Upper lobe of left lung (tissue), 6 donors: Measurements from ENCODE around the gene CALHM5. TPM values are rescaled to one million over a fixed set of nuclear protein-coding genes. Genes with fewer than 3 reads are reported as not detected.
A peak's percentile ranks its signal among the peaks of the same experiment; 100 is the strongest.

Source experiments
- ATAC-seq, 2 donors: fragments of 200-7000 bp; cut with Tn5 transposase; one replicate each; pipeline ENCODE4 v1.9.1; 2022; ENCODE audit warnings: mild to moderate bottlenecking in 2 of 2, moderate library complexity in 2 of 2; ENCODE audit not compliant: low FRiP score in 2 of 2
- DNase-seq, 2 donors: peaks; one replicate each; pipeline ENCODE4 v3.0.0-alpha.2; 2019 to 2020
- H3K27ac ChIP-seq, 4 donors: fragments of 200-600 bp; sonication (generic); one replicate each; pipeline ENCODE4 v1.5.1; 2016 to 2019
- H3K27me3 ChIP-seq, 4 donors: fragments of 200-600 bp; sonication (generic); one replicate each; pipeline ENCODE4 v1.5.1; 2017 to 2019
- H3K36me3 ChIP-seq, 4 donors: fragments of 200-600 bp; sonication (generic); one replicate each; pipeline ENCODE4 v1.5.1; 2016 to 2019
- H3K4me1 ChIP-seq, 4 donors: fragments of 200-600 bp; sonication (generic); one replicate each; pipeline ENCODE4 v1.5.1; 2018 to 2019
- H3K4me3 ChIP-seq, 4 donors: fragments of 200-600 bp; sonication (generic); one replicate each; pipeline ENCODE4 v1.5.1; 2017 to 2019; ENCODE audit warnings: mild to moderate bottlenecking in 2 of 4, moderate library complexity in 1 of 4
- H3K9me3 ChIP-seq, 4 donors: fragments of 200-600 bp; sonication (generic); one replicate each; pipeline ENCODE4 v1.5.1; 2018 to 2019
- EP300 ChIP-seq, 4 donors: sonication (generic); formaldehyde crosslinking; IDR thresholded peaks; one replicate each; pipeline ENCODE4 v1.5.1; 2017; ENCODE audit warnings: antibody characterized with exemption in 4 of 4, control low read depth in 2 of 4
- POLR2A ChIP-seq, 4 donors: fragments of 450-650 bp; IDR thresholded peaks; one replicate each; pipeline ENCODE4 v1.5.1; 2016 to 2017; ENCODE audit warnings: antibody characterized with exemption in 4 of 4, mild to moderate bottlenecking in 2 of 4
- POLR2AphosphoS5 ChIP-seq, 2 donors: sonication (generic); formaldehyde crosslinking; IDR thresholded peaks; one replicate each; pipeline ENCODE4 v1.5.1; 2017; ENCODE audit warnings: antibody characterized with exemption in 2 of 2
- WGBS, 2 donors: methylation state at CpG; one replicate each; pipeline ENCODE4 v1.1.5; 2017 to 2018; 5-methylcytosine and 5-hydroxymethylcytosine counted together
- total RNA-seq, 6 donors: library from RNA; depleted of rRNA in 4 of 6; stranded (reverse); fragments of >200 nt in 4 of 6; gene quantifications; one replicate each; pipeline versions ENCODE4 v1.1.0 to v1.2.1, GENCODE V29; 2016 to 2021
- TF ChIP-seq, protein P1 (sequence below), 6 experiments: fragments of 450-650 bp in 4 of 6; fragments of 200-600 bp in 2 of 6; sonication (generic) in 2 of 6; IDR thresholded peaks; one replicate each; pipeline ENCODE4 v1.5.1; 2016 to 2019; ENCODE audit warnings: antibody characterized with exemption in 6 of 6
- donor health status: DM: no; HTN: no; CAD: no; lungs with moderate emphysema.
- donor health status: DM: no; HTN: yes; CAD: no; lungs with severe emphysema.

CALHM5 gene
- total RNA-seq, 6 donors from 2014 or later: 0.76 to 2.9 (median 1.2) TPM

DNA sequence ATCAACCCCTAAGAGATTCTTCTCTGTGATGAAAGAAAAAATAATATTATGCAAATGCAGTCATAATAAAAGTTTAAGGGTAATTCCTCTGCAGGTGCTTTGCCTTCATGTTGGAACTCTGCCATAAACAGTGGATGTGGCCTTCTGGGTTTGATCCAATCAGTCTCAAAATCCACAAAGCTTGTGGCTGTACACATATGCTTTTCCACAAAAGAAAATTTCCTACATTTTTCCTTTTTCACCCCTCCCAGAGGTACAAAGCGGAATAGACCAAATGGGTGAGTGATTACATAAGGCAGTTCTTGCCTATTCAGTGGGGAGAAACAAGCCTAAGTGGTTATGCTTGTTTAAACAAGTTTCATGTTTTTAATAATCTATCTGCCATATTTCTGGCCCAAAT is 16.7 kb downstream of the CALHM5 start:
- Histone ChIP-seq H3K27me3 (no peaks in the 10 kb centered on the region), H3K4me1 (peaks cover 0 to 10% (median 0%) of the 10 kb centered on the region in 4 donors), H3K36me3 (no peaks in the 10 kb centered on the region), H3K27ac (no peak overlapping the region), H3K4me3 (no peak overlapping the region), H3K9me3 (no peaks in the 10 kb centered on the region)
- 62 to 69% methylated on average over 1 of the region's 1 CpG for WGBS, 2 donors
- no peak for DNase-seq
- no peak for ATAC-seq
- TF ChIP-seq EP300 (IDR thresholded peaks at IDR 0.05): no peak

DNA sequence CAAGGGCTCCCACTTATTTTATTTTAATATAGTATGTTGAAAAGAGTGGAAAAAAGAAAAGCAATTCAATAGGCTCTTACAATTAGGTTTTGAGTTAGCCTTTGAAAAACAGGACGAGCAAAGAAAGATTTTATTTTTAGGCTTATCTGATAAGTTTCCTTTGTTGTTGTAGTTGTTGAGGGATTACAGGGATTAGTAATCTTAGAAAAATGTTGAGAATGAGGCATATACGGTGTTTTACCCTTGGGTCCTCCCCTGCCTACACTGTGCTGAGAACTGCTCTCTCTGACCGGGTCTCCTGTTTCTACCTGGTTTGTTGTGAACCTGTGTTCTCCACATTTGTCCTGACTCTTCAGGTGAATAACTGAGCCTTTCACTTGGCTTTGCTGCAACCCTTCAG is 17.3 kb downstream of the CALHM5 start:
- ATAC-seq (no peak), DNase-seq (no peak)
- Histone ChIP-seq H3K9me3 (no peaks in the 10 kb centered on the region), H3K27me3 (no peaks in the 10 kb centered on the region), H3K4me1 (peaks cover 0 to 10% (median 0%) of the 10 kb centered on the region in 4 donors), H3K36me3 (no peaks in the 10 kb centered on the region), H3K27ac (no peak overlapping the region), H3K4me3 (no peak overlapping the region)
- WGBS, 2 donors: 39 to 48% methylated on average over 3 of the region's 3 CpGs
- no peak for TF ChIP-seq EP300 (IDR thresholded peaks at IDR 0.05)
- TF ChIP-seq, protein P1, sequence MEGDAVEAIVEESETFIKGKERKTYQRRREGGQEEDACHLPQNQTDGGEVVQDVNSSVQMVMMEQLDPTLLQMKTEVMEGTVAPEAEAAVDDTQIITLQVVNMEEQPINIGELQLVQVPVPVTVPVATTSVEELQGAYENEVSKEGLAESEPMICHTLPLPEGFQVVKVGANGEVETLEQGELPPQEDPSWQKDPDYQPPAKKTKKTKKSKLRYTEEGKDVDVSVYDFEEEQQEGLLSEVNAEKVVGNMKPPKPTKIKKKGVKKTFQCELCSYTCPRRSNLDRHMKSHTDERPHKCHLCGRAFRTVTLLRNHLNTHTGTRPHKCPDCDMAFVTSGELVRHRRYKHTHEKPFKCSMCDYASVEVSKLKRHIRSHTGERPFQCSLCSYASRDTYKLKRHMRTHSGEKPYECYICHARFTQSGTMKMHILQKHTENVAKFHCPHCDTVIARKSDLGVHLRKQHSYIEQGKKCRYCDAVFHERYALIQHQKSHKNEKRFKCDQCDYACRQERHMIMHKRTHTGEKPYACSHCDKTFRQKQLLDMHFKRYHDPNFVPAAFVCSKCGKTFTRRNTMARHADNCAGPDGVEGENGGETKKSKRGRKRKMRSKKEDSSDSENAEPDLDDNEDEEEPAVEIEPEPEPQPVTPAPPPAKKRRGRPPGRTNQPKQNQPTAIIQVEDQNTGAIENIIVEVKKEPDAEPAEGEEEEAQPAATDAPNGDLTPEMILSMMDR (IDR thresholded peaks at IDR 0.05): no peak
- no peak for TF ChIP-seq POLR2AphosphoS5 (IDR thresholded peaks at IDR 0.05)
- no peak for TF ChIP-seq POLR2A (IDR thresholded peaks at IDR 0.05)

DNA sequence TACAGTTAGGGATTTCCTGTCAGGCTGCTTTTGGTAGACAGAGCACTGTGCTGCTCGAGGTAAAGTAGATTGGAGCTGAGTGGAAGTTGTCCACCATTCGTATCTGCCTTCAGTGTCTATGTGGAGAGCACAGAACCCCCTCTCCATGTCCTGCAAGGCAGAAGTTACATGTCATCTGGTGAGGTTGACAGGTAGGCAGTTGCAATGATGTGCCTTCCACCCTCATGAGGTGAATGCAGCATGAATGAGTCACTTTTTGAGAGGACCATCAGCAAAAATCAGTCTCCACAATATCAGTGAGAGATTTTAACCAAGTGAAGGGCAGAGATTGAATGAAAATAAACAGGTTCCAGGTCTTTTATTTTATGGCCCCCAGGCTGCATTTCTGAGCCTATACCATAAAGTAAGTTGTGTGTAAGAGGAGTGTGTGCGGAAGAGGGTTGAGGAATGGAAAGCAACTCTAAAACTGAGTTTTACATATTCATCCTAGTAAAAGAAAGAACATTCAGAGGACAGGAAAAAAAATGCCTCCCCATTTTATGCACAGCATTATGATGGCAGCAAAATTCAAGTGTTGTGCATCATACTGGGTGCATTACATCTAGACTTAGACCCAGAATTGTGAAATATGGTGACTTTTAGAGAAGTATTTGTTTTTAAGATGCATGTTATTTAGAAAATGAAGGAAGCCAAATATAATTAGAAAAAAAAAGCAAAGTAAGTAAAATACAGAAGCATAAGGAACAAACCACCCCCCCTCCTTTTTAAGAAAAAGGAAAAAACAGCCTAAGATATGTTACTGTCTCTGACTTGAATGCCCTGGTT is 18.2 kb downstream of the CALHM5 start:
- DNase-seq (no peak), ATAC-seq (no peak)
- TF ChIP-seq EP300 (IDR thresholded peaks at IDR 0.05): no peak
- TF ChIP-seq POLR2AphosphoS5 (IDR thresholded peaks at IDR 0.05): no peak
- no peak for TF ChIP-seq POLR2A (IDR thresholded peaks at IDR 0.05)
- TF ChIP-seq, protein P1 (IDR thresholded peaks at IDR 0.05): no peak
- 74 to 82% methylated on average over 3 of the region's 3 CpGs for WGBS, 2 donors
- Histone ChIP-seq H3K36me3 (no peaks in the 10 kb centered on the region), H3K9me3 (no peaks in the 10 kb centered on the region), H3K4me1 (peaks cover 0 to 10% (median 0%) of the 10 kb centered on the region in 4 donors), H3K27me3 (no peaks in the 10 kb centered on the region), H3K27ac (no peak overlapping the region), H3K4me3 (no peak overlapping the region)

DNA sequence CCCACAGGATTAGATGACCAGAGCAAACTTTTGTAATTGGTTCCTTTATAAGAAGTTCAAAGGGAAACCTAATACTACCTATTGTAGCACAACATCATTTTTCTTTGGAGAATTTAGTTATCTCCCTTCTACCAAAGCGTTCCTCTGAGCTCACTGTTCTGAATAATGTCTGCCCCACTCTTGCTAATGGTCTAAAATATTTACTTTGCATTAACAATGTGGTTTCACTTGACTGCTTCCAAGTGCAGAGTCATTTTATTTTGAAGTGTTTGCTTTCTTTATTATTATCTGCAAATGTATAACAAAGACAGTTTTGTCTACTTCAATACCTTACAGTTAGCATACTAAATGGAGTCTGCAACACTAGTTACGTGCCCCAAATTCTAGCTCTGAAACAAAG is 19.0 kb downstream of the CALHM5 start:
- TF ChIP-seq POLR2A (IDR thresholded peaks at IDR 0.05): no peak
- no peak for TF ChIP-seq EP300 (IDR thresholded peaks at IDR 0.05)
- TF ChIP-seq, protein P1 (IDR thresholded peaks at IDR 0.05): no peak
- TF ChIP-seq POLR2AphosphoS5 (IDR thresholded peaks at IDR 0.05): no peak
- H3K27me3 ChIP-seq: no peaks in the 10 kb centered on the region
- DNase-seq (no peak), ATAC-seq (no peak)
- peaks cover 0 to 10% (median 0%) of the 10 kb centered on the region in 4 donors for H3K4me1 ChIP-seq
- 50 to 64% methylated on average over 2 of the region's 2 CpGs for WGBS, 2 donors
- H3K9me3 ChIP-seq: no peaks in the 10 kb centered on the region
- no peaks in the 10 kb centered on the region for H3K36me3 ChIP-seq
- no peak overlapping the region for H3K4me3 ChIP-seq
- no peak overlapping the region for H3K27ac ChIP-seq

DNA sequence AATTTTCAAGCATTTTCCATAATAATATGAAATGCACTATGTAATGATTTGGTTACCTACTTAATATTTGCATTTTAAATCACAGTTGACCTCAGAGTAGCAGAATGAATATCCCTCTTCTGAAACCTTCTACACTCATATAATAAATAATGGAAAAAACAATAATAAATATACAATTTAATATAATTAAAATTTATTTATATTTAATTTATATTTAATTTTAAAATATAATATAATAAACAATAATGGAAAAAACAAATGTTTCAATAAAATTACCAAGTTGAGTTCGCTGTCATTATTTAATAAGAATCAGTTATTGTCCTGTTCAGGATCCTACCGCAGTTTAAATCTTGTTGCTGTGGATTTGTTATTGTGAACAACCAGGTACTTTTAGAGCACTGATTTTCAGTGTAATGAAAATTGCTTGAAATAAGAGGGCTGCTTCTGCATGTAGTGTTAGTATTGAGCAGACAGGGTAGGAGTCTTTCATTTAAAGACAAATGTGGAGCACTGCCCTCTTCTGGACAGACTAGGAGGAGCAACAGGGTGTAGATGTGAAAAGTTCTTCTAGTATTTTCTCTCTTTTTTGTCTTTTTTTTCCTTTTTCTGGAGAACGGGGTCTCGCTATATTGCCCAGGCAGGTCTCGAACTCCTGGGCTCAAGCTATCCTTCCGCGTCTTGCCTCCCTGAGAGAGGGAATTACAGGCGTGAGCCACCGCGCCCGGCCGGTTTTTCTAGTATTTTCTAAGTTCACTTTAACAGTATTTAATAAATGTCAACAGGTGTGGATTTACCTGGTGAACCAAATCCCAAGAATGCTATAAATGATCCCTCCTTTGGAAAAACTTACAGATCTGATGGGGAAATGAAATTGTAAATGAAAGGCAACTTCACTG is 20.5 kb downstream of the CALHM5 start:
- Histone ChIP-seq H3K36me3 (no peaks in the 10 kb centered on the region), H3K4me3 (no peak overlapping the region), H3K9me3 (no peaks in the 10 kb centered on the region), H3K27ac (no peak overlapping the region), H3K27me3 (no peaks in the 10 kb centered on the region), H3K4me1 (peaks cover 0 to 10% (median 0%) of the 10 kb centered on the region in 4 donors)
- peak; percentile 88 to 92 for ATAC-seq
- TF ChIP-seq, protein P1 (IDR thresholded peaks at IDR 0.05): peak; percentile 57 to 84 (median 76)
- TF ChIP-seq EP300 (IDR thresholded peaks at IDR 0.05): no peak
- no peak for TF ChIP-seq POLR2A (IDR thresholded peaks at IDR 0.05)
- no peak for TF ChIP-seq POLR2AphosphoS5 (IDR thresholded peaks at IDR 0.05)
- peak; percentile 32 to 45 for DNase-seq
- WGBS, 2 donors: 83 to 84% methylated on average over 12 of the region's 12 CpGs
